AG08396 (cell line): ENCODE data around the gene C1orf122.
"Not testable (repeated sequence)": the region's sequence is repeated elsewhere in the genome, so short reads cannot be mapped to it uniquely, and the experiment has no call there.

Source experiments
- DNase-seq: peaks from one replicate; pipeline ENCODE4 v3.0.0; 2012; ENCODE audit warnings: low spot score, mixed read lengths

The C1orf122 gene

GRCh38 chr1:37807555-37808368, at the start of gene C1orf122, which contains the start of gene YRDC:
Gene C1orf122, plus strand, starts transcription at chr1:37807790. Its CDS starts 615 bp downstream, at chr1:37808405.
Gene YRDC, minus strand, starts transcription at chr1:37808208. Its CDS starts 28 bp downstream, at chr1:37808180.
- peak; percentile 99 for DNase-seq

DNA sequence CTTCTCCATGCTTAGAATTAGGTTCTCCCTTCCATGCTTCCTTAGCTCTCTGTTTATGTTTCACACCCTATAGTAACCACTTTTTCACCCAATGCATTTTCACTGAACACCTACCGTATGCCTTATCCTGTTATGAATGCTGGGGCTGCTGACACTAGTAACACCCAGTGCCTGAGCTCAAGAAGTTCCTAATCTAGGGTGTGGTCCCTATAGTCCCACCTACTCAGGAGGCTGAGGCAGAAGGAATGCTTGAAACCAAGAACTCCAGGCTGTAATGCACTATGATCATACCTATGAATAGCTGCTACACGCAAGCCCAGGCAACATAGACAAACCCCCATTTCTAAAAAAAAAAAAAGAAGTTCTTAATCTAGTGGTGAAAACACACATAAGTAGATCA, 48.1 kb upstream of the C1orf122 start:
- no peak for DNase-seq

GRCh38 chr1:37761416-37762095, 46.0 kb upstream of the C1orf122 start:
- no peak for DNase-seq

- no peak for DNase-seq
Observed at GRCh38 chr1:37762516-37762915, 45.1 kb upstream of the C1orf122 start.

DNA sequence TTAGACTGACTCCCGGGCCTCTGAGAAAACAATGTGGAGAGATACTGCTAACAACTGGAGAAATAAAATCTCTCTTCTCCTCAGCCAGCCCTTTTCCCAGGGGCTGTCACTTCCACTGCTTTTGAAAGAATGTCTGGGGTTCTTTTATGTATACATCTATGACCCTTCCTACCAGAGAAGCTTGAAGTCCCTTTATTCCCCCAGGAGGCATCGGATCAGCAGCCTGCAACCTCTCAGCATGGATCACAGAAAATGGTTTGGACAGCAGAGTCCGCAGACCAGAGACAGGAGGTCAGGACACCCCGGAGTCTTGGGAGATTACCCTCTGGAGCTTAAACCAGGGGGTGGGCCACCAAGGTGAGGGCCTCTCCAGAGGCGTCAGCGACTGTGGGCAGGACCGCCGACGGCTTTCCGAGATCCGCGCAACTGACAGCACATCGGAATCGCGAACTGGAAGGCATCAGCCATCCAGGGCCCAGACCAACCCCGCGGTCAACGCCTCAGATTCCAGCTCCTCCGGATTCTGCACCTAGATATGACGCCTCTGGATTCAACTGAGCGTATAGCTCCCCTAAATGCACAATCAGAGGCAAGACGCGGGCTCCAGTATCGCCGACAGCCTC, 43.7 kb upstream of the C1orf122 start:
- DNase-seq = no peak

DNA sequence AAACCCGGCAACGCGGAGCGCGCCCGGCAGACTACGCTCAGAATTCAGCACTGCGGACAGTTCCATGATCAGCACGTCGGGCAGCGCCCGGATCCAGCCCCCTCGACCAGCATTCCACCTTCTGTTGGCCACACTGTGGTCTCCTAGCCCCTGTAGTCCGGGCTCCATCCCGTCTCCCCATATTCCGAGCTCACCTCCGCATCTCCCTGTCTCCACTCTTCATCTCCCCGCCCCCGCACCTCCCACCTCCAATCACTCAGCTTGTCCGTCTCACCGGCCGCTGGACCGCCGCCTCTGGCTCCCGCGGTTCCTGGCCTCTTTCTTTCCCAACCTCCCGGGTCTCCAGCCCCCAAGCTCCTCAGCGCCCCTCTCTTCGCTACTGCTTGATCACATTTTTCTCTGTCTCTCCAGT, 43.2 kb upstream of the C1orf122 start:
- DNase-seq = peak; percentile 78

- DNase-seq = no peak
Observed at GRCh38 chr1:37764888-37765441, 42.6 kb upstream of the C1orf122 start, which contains the start of gene EPHA10. Gene EPHA10, minus strand, starts transcription at chr1:37765120. Its CDS starts 54 bp downstream, at chr1:37765066.

GRCh38 chr1:37765916-37766664, 41.5 kb upstream of the C1orf122 start:
- no peak for DNase-seq

DNA sequence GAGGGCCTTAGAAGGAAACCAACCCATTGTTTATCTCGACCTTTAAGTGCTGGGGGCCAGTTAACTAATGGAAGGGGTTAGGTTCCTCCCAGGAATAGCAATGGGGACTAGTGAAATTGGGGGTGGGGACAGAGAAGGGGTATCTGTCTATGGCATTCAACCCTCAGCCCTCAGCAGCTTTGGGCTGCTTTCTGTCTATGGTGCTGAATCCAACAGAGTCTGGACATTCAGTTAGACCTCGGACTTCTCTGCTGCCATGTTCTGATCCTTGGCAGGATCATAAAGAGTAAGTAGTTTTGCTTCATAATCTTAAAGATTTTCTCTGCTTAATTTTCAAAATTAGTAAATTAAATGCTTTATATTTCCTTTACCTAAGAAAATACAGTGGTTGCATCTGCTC, 40.1 kb upstream of the C1orf122 start:
- DNase-seq = no peak

- DNase-seq = not testable (repeated sequence)
Observed at GRCh38 chr1:37771440-37771839, 36.1 kb upstream of the C1orf122 start.

- no peak for DNase-seq
Observed at GRCh38 chr1:37776946-37777516, 30.6 kb upstream of the C1orf122 start.

DNA sequence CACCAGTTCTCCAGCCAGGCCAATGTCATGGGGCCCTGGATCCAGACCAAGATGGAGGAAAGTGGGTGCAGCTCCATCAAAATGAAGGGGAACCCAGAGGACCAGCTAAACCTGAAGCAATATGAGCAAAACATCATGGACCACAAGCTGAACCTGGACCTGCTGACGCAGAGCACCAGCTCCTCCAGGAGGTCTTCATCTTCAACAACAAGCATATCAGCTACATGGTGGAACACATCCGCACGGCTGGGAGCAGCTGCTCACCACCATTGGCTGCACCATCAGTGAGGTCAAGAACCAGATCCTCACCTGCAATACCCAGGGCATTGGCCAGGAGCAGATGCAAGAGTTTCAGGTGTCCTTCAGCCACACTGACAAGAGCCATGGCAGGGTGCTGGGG, 28.9 kb upstream of the C1orf122 start:
- no peak for DNase-seq

- no peak for DNase-seq
Observed at GRCh38 chr1:37782491-37782890, 25.1 kb upstream of the C1orf122 start.

- DNase-seq = no peak
Observed at GRCh38 chr1:37792943-37793686, 14.5 kb upstream of the C1orf122 start.

DNA sequence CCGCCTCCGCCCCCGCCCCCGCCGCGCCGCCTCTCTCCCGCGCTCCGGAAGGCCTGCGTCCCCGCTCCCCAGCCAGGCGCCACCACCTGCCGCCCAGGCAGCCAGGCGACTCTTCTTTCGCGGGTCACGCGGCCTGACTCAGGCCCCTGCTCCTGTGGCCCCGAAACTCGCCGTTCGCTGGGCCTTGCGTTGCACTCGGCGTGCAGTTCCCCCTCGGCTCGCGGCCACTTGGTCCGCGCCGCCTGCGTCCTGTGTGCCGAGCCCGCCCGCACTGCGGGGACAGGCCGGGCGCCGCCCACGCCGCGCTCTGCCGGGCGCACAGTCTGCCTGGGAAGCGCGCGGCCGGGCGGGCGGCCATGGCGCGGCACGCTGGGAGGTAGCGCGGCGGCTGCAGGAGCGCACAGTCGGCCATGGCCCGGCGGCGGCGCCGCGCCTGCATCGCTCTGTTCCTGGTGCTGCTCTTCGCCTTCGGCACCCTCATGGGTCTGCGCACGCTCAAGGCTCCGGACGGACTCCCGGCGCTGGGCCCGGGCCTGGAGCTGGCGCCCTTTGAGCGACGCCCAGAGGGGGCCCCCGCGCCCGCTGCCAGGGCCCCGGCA, 13.7 kb upstream of the C1orf122 start, which contains the start of gene MANEAL:
TSS of gene MANEAL (plus strand) at position 75 of the 599 bp plus-strand sequence. CDS start at position 411, 336 bp downstream.
- DNase-seq = peak; percentile 83

- DNase-seq = no peak
Observed at GRCh38 chr1:37794372-37795339, 12.9 kb upstream of the C1orf122 start.

- DNase-seq = peak; percentile 80
Observed at GRCh38 chr1:37795340-37796125, 12.1 kb upstream of the C1orf122 start.
